Measurements from ENCODE around the gene OR5D14. TPM values are rescaled to one million over a fixed set of nuclear protein-coding genes. Genes with fewer than 3 reads are reported as not detected.

Gene OR5D14
- not detected for total RNA-seq

DNA sequence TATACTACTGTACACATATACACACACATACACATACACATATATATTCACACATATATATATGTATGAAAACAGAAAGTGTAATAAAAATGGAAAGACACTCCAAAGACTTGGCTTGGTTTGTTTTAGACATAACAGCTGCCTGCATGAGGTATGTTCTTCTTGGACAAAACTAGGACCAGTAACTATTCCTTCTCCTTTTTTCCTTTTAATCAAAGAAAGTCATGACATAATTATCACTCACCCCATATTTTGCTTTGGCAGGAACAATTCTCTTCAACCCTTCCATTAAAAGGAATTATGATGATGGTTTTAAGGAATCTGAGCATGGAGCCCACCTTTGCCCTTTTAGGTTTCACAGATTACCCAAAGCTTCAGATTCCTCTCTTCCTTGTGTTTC, at the start of gene OR5D14:
OR5D14 (plus strand) TSS at position 301 of the 400 bp plus-strand sequence; CDS start at position 301, 0 bp downstream.
- H3K27ac ChIP-seq: no peak within 1 kb of the TSS
- no peaks in the 10 kb centered on the region for H3K27me3 ChIP-seq (replicated peaks; ENCODE audit: insufficient read depth)
- H3K4me3 ChIP-seq: no peak within 1 kb of the TSS
- H3K9me3 ChIP-seq: no peaks in the 10 kb centered on the region
- no peaks in the 10 kb centered on the region for H3K4me1 ChIP-seq (replicated peaks)
- TF ChIP-seq POLR2A (IDR thresholded peaks at IDR 0.05): no peak
- TF ChIP-seq POLR2AphosphoS5 (IDR thresholded peaks at IDR 0.05): no peak
- TF ChIP-seq, protein P1, sequence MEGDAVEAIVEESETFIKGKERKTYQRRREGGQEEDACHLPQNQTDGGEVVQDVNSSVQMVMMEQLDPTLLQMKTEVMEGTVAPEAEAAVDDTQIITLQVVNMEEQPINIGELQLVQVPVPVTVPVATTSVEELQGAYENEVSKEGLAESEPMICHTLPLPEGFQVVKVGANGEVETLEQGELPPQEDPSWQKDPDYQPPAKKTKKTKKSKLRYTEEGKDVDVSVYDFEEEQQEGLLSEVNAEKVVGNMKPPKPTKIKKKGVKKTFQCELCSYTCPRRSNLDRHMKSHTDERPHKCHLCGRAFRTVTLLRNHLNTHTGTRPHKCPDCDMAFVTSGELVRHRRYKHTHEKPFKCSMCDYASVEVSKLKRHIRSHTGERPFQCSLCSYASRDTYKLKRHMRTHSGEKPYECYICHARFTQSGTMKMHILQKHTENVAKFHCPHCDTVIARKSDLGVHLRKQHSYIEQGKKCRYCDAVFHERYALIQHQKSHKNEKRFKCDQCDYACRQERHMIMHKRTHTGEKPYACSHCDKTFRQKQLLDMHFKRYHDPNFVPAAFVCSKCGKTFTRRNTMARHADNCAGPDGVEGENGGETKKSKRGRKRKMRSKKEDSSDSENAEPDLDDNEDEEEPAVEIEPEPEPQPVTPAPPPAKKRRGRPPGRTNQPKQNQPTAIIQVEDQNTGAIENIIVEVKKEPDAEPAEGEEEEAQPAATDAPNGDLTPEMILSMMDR (IDR thresholded peaks at IDR 0.05): no peak
- no peaks in the 10 kb centered on the region for H3K36me3 ChIP-seq
- no peak for DNase-seq (ENCODE audit: low spot score)
- intact Hi-C loops (cut with DNase I): no loop called here

DNA sequence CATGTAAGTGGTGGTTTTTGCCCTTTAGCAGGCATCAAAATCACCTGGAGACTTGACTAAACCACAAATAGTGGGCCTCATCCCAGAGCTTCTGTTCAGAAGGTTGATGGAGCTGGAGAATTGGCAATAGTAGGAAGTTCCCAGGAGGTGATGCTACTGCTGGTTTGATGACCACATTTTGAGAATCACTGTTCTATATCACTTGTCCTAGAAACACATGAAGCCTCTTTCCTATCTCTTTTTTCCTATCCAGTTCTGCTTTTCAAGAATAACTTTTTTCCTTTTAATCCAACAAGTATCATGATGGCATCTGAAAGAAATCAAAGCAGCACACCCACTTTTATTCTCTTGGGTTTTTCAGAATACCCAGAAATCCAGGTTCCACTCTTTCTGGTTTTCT, 22.2 kb upstream of the OR5D14 start, which contains the start of gene OR5D13:
OR5D13 (plus strand) TSS at position 301 of the 400 bp plus-strand sequence; CDS start at position 301, 0 bp downstream.
- TF ChIP-seq POLR2AphosphoS5 (IDR thresholded peaks at IDR 0.05) (no peak), POLR2A (IDR thresholded peaks at IDR 0.05) (no peak)
- TF ChIP-seq, protein P1 (IDR thresholded peaks at IDR 0.05): no peak
- intact Hi-C loops (cut with DNase I): no loop called here
- DNase-seq (ENCODE audit: low spot score): no peak
- H3K27ac ChIP-seq: no peak within 1 kb of the TSS
- no peaks in the 10 kb centered on the region for H3K4me1 ChIP-seq (replicated peaks)
- no peaks in the 10 kb centered on the region for H3K9me3 ChIP-seq
- H3K4me3 ChIP-seq: no peak within 1 kb of the TSS
- H3K36me3 ChIP-seq: no peaks in the 10 kb centered on the region
- no peaks in the 10 kb centered on the region for H3K27me3 ChIP-seq (replicated peaks; ENCODE audit: insufficient read depth)

DNA sequence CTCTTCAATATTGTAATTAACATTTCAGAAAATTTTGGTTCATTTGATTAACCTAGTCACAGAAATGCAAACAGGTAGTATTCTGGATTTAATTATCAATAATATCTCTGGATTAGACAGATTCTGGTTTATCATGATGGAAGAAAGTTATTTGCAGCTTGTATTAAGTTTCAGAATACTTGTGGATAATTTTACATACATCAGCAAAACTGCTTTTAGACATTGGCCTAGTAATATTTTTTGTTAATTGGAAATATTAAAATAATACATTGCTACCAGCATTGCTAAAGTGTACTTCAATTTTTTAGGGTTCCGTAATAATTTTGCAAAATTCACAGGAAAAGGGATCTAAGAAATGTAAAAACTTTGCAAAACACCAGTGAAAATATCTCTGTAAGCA, 3.8 kb upstream of the OR5D14 start:
- WGBS: 96% methylated on average over 1 of the region's 1 CpG
- no peaks in the 10 kb centered on the region for H3K4me1 ChIP-seq (replicated peaks)
- intact Hi-C loops (cut with DNase I): no loop called here
- DNase-seq (ENCODE audit: low spot score): no peak
- no peaks in the 10 kb centered on the region for H3K9me3 ChIP-seq
- H3K27ac ChIP-seq: no peak overlapping the region
- H3K36me3 ChIP-seq: no peaks in the 10 kb centered on the region
- H3K27me3 ChIP-seq (replicated peaks; ENCODE audit: insufficient read depth): no peaks in the 10 kb centered on the region
- H3K4me3 ChIP-seq: no peak overlapping the region
- TF ChIP-seq POLR2A (IDR thresholded peaks at IDR 0.05) (no peak), POLR2AphosphoS5 (IDR thresholded peaks at IDR 0.05) (no peak)
- TF ChIP-seq, protein P1 (IDR thresholded peaks at IDR 0.05): no peak

DNA sequence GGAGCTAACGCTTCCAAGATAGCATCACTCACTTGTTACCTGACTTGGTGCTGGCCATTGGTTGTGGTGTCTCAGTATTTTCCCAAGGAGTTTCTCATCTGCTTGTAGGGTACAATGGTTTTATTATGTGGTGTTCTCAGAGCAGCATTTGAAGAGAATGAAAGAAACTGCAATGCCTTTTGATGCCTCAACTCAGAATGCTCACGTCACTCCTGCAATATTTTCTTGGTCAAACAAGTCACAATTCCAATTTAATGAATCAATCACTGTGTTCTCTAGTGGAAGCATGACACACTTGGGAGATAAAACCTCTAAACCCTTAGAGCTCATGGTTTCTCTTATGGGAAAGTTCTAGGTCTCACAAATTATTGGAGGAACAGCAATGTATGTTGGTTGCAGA, 2.0 kb upstream of the OR5D14 start:
- Histone ChIP-seq H3K4me3 (no peak overlapping the region), H3K9me3 (no peaks in the 10 kb centered on the region), H3K4me1 (replicated peaks) (no peaks in the 10 kb centered on the region), H3K36me3 (no peaks in the 10 kb centered on the region), H3K27ac (no peak overlapping the region), H3K27me3 (replicated peaks; ENCODE audit: insufficient read depth) (no peaks in the 10 kb centered on the region)
- TF ChIP-seq POLR2A (IDR thresholded peaks at IDR 0.05) (no peak), POLR2AphosphoS5 (IDR thresholded peaks at IDR 0.05) (no peak)
- TF ChIP-seq, protein P1 (IDR thresholded peaks at IDR 0.05): no peak
- intact Hi-C loops (cut with DNase I): no loop called here
- 71% methylated on average over 2 of the region's 2 CpGs for WGBS
- no peak for DNase-seq (ENCODE audit: low spot score)

DNA sequence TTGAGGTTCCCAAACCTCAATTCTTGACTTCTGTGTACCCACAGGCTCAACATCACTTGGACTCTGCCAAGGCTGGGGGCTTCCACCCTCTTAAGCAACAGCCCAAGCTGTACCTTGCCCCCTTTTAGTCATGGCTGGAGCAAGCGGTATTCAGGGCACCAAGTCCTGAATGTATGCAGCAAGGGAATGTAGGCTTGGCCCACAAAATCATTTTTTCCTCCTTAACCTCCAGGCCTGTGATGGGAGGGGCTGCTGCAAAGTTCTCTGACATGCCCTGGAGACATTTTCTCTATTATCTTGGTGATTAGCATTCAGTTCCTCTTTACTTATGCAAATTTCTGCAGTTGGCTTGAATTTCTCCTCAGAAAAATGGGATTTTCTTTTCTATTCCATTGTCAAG, 10.9 kb downstream of the OR5D14 start:
- intact Hi-C loops (cut with DNase I): no loop called here

More for the DNA sequence above, 10.9 kb downstream of the OR5D14 start:
- no peak for TF ChIP-seq POLR2AphosphoS5 (IDR thresholded peaks at IDR 0.05)
- 85% methylated on average over 1 of the region's 1 CpG for WGBS
- H3K36me3 ChIP-seq: no peaks in the 10 kb centered on the region
- no peaks in the 10 kb centered on the region for H3K4me1 ChIP-seq (replicated peaks)
- H3K27me3 ChIP-seq (replicated peaks; ENCODE audit: insufficient read depth): no peaks in the 10 kb centered on the region
- no peak overlapping the region for H3K4me3 ChIP-seq
- H3K9me3 ChIP-seq: no peaks in the 10 kb centered on the region
- no peak overlapping the region for H3K27ac ChIP-seq
- no peak for DNase-seq (ENCODE audit: low spot score)

Measured in prostate gland (tissue), 2 donors.